Heart left ventricle (tissue), 16 donors: ENCODE measurements around the gene PASK. TPM values are rescaled to one million over a fixed set of nuclear protein-coding genes. Genes with fewer than 3 reads are reported as not detected.

Experiments used
- ATAC-seq, 4 donors: fragments of 200-7000 bp; cut with Tn5 transposase; one replicate each; pipeline ENCODE4 v1.9.1; 2020 to 2022; ENCODE audit warnings: moderate library complexity in 4 of 4, mild to moderate bottlenecking in 3 of 4, moderate number of reproducible peaks in 1 of 4
- DNase-seq, 5 donors: peaks; one replicate each; pipeline ENCODE4 v3.0.0-alpha.2; 2020
- H3K27ac ChIP-seq, 12 donors: fragments of 200-600 bp; sonication (generic) in 4 of 12; one replicate each; pipeline versions ENCODE4 v1.5.0 to v1.8.0; 2016 to 2022; ENCODE audit warnings: mild to moderate bottlenecking in 2 of 12
- H3K27me3 ChIP-seq, 9 donors: fragments of 200-600 bp; sonication (generic) in 2 of 9; one replicate each; pipeline versions ENCODE4 v1.5.1 to v1.8.0; 2016 to 2022; ENCODE audit warnings: mild to moderate bottlenecking in 3 of 9
- H3K36me3 ChIP-seq, 9 donors: fragments of 200-600 bp; sonication (generic) in 2 of 9; one replicate each; pipeline versions ENCODE4 v1.5.0 to v1.8.0; 2018 to 2022; ENCODE audit warnings: mild to moderate bottlenecking in 2 of 9
- H3K4me1 ChIP-seq, 12 donors: fragments of 200-600 bp; sonication (generic) in 4 of 12; one replicate each; pipeline versions ENCODE4 v1.5.0 to v1.8.0; 2016 to 2022; ENCODE audit warnings: mild to moderate bottlenecking in 3 of 12
- H3K4me3 ChIP-seq, 12 donors: fragments of 200-600 bp; sonication (generic) in 4 of 12; one replicate each; pipeline versions ENCODE4 v1.5.0 to v1.8.0; 2017 to 2022; ENCODE audit warnings: mild to moderate bottlenecking in 9 of 12, moderate library complexity in 4 of 12
- H3K9me3 ChIP-seq, 12 donors: fragments of 200-600 bp; sonication (generic) in 4 of 12; one replicate each; pipeline versions ENCODE4 v1.5.0 to v1.8.0; 2016 to 2022; ENCODE audit warnings: mild to moderate bottlenecking in 1 of 12
- POLR2A ChIP-seq, 2 donors: fragments of 450-650 bp; IDR thresholded peaks; one replicate each; pipeline ENCODE4 v1.6.1; 2017; ENCODE audit warnings: antibody characterized with exemption in 2 of 2, mild to moderate bottlenecking in 2 of 2, moderate library complexity in 2 of 2
- WGBS, 4 donors: extraction: QIAGEN DNeasy Blood & Tissue Kit in 2 of 4; methylation state at CpG; one replicate each; pipeline versions ENCODE4 v1.1.5 to v1.1.7; 2013 to 2018; 5-methylcytosine and 5-hydroxymethylcytosine counted together
- intact Hi-C, 10 donors: fragments of 100-400 bp; cut with DNase I; formaldehyde crosslinking; loops; one replicate each; pipeline versions ENCODE4 v1.11.1 to v1.14.2; 2022
- polyA plus RNA-seq, 2 donors: library from polyadenylated mRNA; stranded (reverse); fragments of 200-250 nt; gene quantifications; one replicate each; pipeline ENCODE4 v1.2.3, GENCODE V29; 2013
- total RNA-seq, 9 donors: library from RNA; depleted of rRNA in 2 of 9; stranded (reverse); fragments of >200 nt in 2 of 9; fragmentation: NEBNext Ultra II Directional in 3 of 9; extraction: Animal tissue kit (Norgen Biotek cat#: 25700) in 3 of 9; gene quantifications; one replicate each; pipeline versions ENCODE4 v1.1.0 to v1.2.4, GENCODE V29; 2016 to 2023
- TF ChIP-seq, protein P1 (sequence below), 12 donors: fragments of 200-600 bp; sonication (generic) in 4 of 12; IDR thresholded peaks; one replicate each; pipeline versions ENCODE4 v1.5.0 to v1.8.0; 2018 to 2022; ENCODE audit warnings: antibody characterized with exemption in 12 of 12, mild to moderate bottlenecking in 5 of 12
- donor health status: ischemic (EF 13 %, LVEDD 7.1; RV severe dilation, severe dysfunction).
- donor health status: healthy with polysubstance abuse.
- donor health status: DM: no; HTN: yes; CAD: no.
- donor health status: DM: no; HTN: no; CAD: no.
- donor health status: ischemic (EF 25% LVEDD 6.9; RV normal size, moderate dysfunction).
- donor health status: ischemic (EF 25% LVEDD 5.7; RV mildly dilated, moderate dysfunction).
- donor health status: healthy.
- donor health status: DM: yes; HTN: yes; CAD: no.
- donor health status: ischemic (EF 35%, LVEDD 5.7; RV mildly dilated, moderate dysfunction).
- donor health status: nonischemic (EF 11% LVEDD 7.7; RV severe dilation, severe dysfunction).
- donor health status: DM: yes; HTN: yes; CAD: no.
- donor health status: PGD.
- donor health status: ischemic (EF 29% LVEDD 5.4; RV normal size, mild dysfunction).
- donor health status: nonischemic (EF 23%, LVEDD 6.1; RV moderate dilation, normal function).

The PASK gene
- total and polyA plus RNA-seq, 11 donors: 0.60 to 6.3 (median 1.6) TPM

DNA sequence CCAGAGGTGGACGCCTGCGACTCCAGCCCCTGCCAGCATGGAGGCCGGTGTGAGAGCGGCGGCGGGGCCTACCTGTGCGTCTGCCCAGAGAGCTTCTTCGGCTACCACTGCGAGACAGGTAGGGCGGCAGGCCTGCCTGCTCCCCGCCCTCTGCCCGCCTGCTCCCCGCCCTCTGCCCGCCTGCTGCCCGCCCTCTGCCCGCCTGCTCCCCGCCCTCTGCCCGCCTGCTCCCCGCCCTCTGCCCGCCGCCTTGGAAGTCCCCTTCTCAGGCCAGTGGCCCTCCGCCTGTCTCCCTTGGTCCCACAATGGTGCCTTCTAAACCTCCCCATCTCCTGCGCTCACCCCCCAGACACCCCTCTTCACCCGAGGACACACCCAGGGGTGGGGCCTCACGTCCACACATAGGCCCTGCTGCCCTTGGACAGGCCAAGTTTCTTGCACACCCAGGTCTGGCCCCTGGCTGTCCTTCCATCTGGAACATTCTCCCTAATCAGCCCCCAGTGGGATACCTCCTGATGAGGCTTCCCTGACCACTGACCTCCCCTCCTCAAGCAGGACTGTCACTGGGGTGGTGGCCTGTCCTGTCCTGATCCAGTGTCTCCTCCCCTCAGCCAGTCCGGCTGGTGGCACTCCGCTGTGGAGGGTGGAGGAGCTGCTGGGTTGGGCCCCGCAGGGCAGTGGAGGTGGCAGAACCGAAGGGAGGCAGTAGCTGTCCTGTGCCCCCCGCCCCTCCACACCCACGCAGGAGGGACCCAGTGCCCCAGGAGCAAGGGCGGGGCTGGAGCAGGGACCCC is 85.1 kb downstream of the PASK start:
- peaks cover 0 to 9% (median 0%) of the 10 kb centered on the region in 12 donors for H3K4me1 ChIP-seq
- peak; percentile 13 to 57 (median 46) for ATAC-seq
- H3K36me3 ChIP-seq: peaks cover 0 to 30% (median 5%) of the 10 kb centered on the region in 9 donors
- intact Hi-C loops: no loop called here
- no peaks in the 10 kb centered on the region for H3K9me3 ChIP-seq
- peak overlapping the region in 2 of 12 donors; percentile 9 to 19 for H3K4me3 ChIP-seq
- H3K27me3 ChIP-seq: no peaks in the 10 kb centered on the region
- WGBS, 4 donors: 20 to 70% (median 32%) methylated on average over 20 to 32 of the region's 32 CpGs
- no peak for TF ChIP-seq POLR2A (IDR thresholded peaks at IDR 0.05)
- TF ChIP-seq, protein P1, sequence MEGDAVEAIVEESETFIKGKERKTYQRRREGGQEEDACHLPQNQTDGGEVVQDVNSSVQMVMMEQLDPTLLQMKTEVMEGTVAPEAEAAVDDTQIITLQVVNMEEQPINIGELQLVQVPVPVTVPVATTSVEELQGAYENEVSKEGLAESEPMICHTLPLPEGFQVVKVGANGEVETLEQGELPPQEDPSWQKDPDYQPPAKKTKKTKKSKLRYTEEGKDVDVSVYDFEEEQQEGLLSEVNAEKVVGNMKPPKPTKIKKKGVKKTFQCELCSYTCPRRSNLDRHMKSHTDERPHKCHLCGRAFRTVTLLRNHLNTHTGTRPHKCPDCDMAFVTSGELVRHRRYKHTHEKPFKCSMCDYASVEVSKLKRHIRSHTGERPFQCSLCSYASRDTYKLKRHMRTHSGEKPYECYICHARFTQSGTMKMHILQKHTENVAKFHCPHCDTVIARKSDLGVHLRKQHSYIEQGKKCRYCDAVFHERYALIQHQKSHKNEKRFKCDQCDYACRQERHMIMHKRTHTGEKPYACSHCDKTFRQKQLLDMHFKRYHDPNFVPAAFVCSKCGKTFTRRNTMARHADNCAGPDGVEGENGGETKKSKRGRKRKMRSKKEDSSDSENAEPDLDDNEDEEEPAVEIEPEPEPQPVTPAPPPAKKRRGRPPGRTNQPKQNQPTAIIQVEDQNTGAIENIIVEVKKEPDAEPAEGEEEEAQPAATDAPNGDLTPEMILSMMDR (IDR thresholded peaks at IDR 0.05): no peak
- DNase-seq: peak in 1 of 5 donors; percentile 60
- H3K27ac ChIP-seq: no peak overlapping the region

- DNase-seq (peak in 1 of 5 donors; percentile 49), ATAC-seq (peak in 2 of 4 donors; percentile 9 to 29)
- Histone ChIP-seq H3K4me3 (peak overlapping the region in 2 of 12 donors; percentile 9 to 19), H3K36me3 (peaks cover 0 to 24% (median 0%) of the 10 kb centered on the region in 9 donors), H3K4me1 (peaks cover 0 to 9% (median 0%) of the 10 kb centered on the region in 12 donors), H3K27ac (no peak overlapping the region), H3K9me3 (no peaks in the 10 kb centered on the region), H3K27me3 (no peaks in the 10 kb centered on the region)
- 42 to 45% (median 43%) methylated on average over 5 to 8 of the region's 8 CpGs for WGBS, 4 donors
- intact Hi-C loops: no loop called here
- no peak for TF ChIP-seq POLR2A (IDR thresholded peaks at IDR 0.05)
- TF ChIP-seq, protein P1 (IDR thresholded peaks at IDR 0.05): peak in 1 of 12 donors; percentile 13
Observed at GRCh38 chr2:241063587-241063986, 85.7 kb downstream of the PASK start.

GRCh38 chr2:241063093-241063551 is 86.2 kb downstream of the PASK start:
- Histone ChIP-seq H3K9me3 (no peaks in the 10 kb centered on the region), H3K27me3 (no peaks in the 10 kb centered on the region), H3K4me1 (peaks cover 0 to 9% (median 0%) of the 10 kb centered on the region in 12 donors), H3K27ac (no peak overlapping the region), H3K36me3 (peaks cover 0 to 21% (median 0%) of the 10 kb centered on the region in 9 donors), H3K4me3 (no peak overlapping the region)
- WGBS, 4 donors: 60 to 70% (median 66%) methylated on average over 12 to 13 of the region's 13 CpGs
- intact Hi-C loops: no loop called here
- DNase-seq (no peak), ATAC-seq (peak in 3 of 4 donors; percentile 11 to 13 (median 12))
- TF ChIP-seq POLR2A (IDR thresholded peaks at IDR 0.05): no peak
- TF ChIP-seq, protein P1 (IDR thresholded peaks at IDR 0.05): no peak

DNA sequence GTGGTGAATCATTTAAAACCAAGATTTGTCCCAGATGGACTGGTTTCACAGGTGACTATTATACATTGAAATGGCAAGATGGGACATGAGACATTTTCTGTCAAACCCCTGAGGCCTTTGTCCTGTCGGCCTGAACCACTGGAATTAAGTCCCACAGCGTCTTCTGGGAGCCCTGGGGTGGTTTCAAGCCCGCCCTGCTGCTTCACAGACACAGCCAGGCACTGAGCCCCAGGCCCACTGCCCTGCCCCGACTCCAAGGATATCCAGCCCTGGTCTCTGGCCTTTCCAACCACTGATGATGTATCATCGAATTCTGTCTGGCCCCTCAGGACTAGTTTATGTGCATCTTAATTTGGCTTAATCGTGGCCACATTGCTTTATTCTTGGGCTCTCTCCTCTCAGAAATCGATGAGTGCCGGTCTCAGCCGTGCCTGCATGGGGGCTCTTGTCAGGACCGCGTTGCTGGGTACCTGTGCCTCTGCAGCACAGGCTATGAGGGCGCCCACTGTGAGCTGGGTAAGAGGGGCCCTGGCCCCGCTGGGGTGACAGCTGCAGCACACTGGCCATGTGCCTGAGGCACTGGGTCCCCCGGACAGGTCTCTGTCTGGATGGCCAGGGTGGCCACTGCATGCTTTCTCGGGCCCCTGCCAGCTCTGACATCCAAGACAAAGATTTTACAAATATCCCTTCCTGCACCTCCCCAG is 86.7 kb downstream of the PASK start:
- 78 to 84% (median 80%) methylated on average over 14 to 15 of the region's 15 CpGs for WGBS, 4 donors
- no peak overlapping the region for H3K4me3 ChIP-seq
- H3K36me3 ChIP-seq: peaks cover 0 to 15% (median 0%) of the 10 kb centered on the region in 9 donors
- intact Hi-C loops: no loop called here
- peaks cover 0 to 9% (median 0%) of the 10 kb centered on the region in 12 donors for H3K4me1 ChIP-seq
- no peaks in the 10 kb centered on the region for H3K27me3 ChIP-seq
- no peak for TF ChIP-seq POLR2A (IDR thresholded peaks at IDR 0.05)
- TF ChIP-seq, protein P1 (IDR thresholded peaks at IDR 0.05): no peak
- no peak overlapping the region for H3K27ac ChIP-seq
- no peaks in the 10 kb centered on the region for H3K9me3 ChIP-seq
- ATAC-seq: no peak
- peak in 1 of 5 donors; percentile 51 for DNase-seq
